NCI-H1694 treated with DMSO at 0.1 percent for 48 hours (cell line): ENCODE measurements around the gene WWOX.
"Not testable (repeated sequence)": the region's sequence is repeated elsewhere in the genome, so short reads cannot be mapped to it uniquely, and the experiment has no call there.

Experiments used
- DNase-seq: peaks from one replicate; lab custom pipeline; 2025; lab: John Stamatoyannopoulos, UW

WWOX gene

GRCh38 chr16:78501744-78502143 lies 402.3 kb downstream of the WWOX start:
- DNase-seq: no peak

- DNase-seq: no peak
These were observed 403.4 kb downstream of the WWOX start for GRCh38 chr16:78502812-78503350.

- DNase-seq: peak; percentile 23
These were observed 404.1 kb downstream of the WWOX start for GRCh38 chr16:78503602-78504001.

- no peak for DNase-seq
These were observed 405.0 kb downstream of the WWOX start for GRCh38 chr16:78504401-78504851.

- no peak for DNase-seq
These were observed 405.6 kb downstream of the WWOX start for GRCh38 chr16:78505036-78505435.

GRCh38 chr16:78505544-78506366 lies 406.3 kb downstream of the WWOX start:
- DNase-seq: no peak

- DNase-seq: no peak
These were observed 407.1 kb downstream of the WWOX start for GRCh38 chr16:78506367-78507193.

GRCh38 chr16:78507576-78507975 lies 408.1 kb downstream of the WWOX start:
- DNase-seq: no peak

- DNase-seq: no peak
These were observed 410.5 kb downstream of the WWOX start for GRCh38 chr16:78509965-78510364.

- no peak for DNase-seq
These were observed 411.0 kb downstream of the WWOX start for GRCh38 chr16:78510496-78510895.

GRCh38 chr16:78513838-78514237 lies 414.4 kb downstream of the WWOX start:
- no peak for DNase-seq

- not testable (repeated sequence) for DNase-seq
These were observed 415.4 kb downstream of the WWOX start for GRCh38 chr16:78514888-78515287.

- DNase-seq: no peak
These were observed 416.0 kb downstream of the WWOX start for GRCh38 chr16:78515421-78515820.

GRCh38 chr16:78516006-78516736 lies 416.7 kb downstream of the WWOX start:
- no peak for DNase-seq

- no peak for DNase-seq
These were observed 420.4 kb downstream of the WWOX start for GRCh38 chr16:78519896-78520295.

- no peak for DNase-seq
These were observed 421.0 kb downstream of the WWOX start for GRCh38 chr16:78520470-78520869.

GRCh38 chr16:78522327-78522726 lies 422.9 kb downstream of the WWOX start:
- no peak for DNase-seq

- DNase-seq: no peak
These were observed 423.9 kb downstream of the WWOX start for GRCh38 chr16:78523212-78523985.

GRCh38 chr16:78524066-78524595 lies 424.7 kb downstream of the WWOX start:
- no peak for DNase-seq

GRCh38 chr16:78528265-78528664 lies 428.8 kb downstream of the WWOX start:
- DNase-seq: no peak

- DNase-seq: no peak
These were observed 430.4 kb downstream of the WWOX start for GRCh38 chr16:78529881-78530280.
